Neural progenitor cell (in vitro differentiated cells): ENCODE results near the gene FSTL4.

ENCODE experiments used
- EZH2 ChIP-seq: fragments of 200-600 bp; sonication (generic); IDR thresholded peaks from 2 replicates; pipeline ENCODE4 v1.6.1; 2017; ENCODE audit warnings: antibody characterized with exemption, mild to moderate bottlenecking, moderate library complexity
- EZH2phosphoT487 ChIP-seq: fragments of 200-600 bp; sonication (generic); IDR thresholded peaks from 2 replicates; pipeline ENCODE4 v1.6.1; 2017; ENCODE audit warnings: antibody characterized with exemption
- TF ChIP-seq, protein P1 (sequence below): fragments of 200-600 bp; sonication (generic); IDR thresholded peaks from 2 replicates; pipeline ENCODE4 v1.5.1; 2017; ENCODE audit warnings: antibody characterized with exemption, mild to moderate bottlenecking

DNA sequence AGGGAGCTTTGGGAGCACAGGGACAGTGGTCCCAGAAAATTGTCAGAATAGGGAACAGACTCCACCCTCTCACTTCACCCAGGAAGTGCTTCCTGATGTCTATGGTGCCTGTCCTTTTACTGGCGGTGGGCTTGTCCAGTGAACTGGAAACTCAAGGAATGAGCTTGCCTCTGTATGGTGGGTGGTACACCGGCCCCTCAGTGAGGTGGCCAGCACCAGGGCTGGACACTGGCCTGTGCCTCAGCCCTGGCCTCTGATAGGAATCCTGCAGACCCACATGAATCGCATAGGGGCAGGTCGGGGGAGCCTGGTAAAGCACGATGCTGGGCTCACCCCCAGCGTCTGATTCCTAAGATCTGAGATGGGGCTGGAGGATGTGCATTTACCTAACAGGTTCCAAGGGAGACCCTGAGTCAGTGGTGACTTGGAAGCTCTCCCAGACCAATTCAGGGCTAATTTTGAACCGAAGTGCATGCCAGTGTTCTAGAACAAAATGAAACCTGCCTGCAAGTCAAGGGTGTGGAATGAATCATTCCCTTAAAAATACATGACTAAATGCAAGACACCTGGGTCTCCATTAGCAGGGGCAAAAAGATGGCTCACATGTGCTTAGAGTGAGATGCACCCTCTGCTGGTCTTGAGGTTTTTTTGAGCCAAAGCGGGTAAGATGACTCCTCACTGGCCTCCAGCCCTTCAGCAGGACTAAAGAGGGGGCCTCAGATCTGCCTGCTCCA, 382.2 kb downstream of the FSTL4 start:
- TF ChIP-seq, protein P1, sequence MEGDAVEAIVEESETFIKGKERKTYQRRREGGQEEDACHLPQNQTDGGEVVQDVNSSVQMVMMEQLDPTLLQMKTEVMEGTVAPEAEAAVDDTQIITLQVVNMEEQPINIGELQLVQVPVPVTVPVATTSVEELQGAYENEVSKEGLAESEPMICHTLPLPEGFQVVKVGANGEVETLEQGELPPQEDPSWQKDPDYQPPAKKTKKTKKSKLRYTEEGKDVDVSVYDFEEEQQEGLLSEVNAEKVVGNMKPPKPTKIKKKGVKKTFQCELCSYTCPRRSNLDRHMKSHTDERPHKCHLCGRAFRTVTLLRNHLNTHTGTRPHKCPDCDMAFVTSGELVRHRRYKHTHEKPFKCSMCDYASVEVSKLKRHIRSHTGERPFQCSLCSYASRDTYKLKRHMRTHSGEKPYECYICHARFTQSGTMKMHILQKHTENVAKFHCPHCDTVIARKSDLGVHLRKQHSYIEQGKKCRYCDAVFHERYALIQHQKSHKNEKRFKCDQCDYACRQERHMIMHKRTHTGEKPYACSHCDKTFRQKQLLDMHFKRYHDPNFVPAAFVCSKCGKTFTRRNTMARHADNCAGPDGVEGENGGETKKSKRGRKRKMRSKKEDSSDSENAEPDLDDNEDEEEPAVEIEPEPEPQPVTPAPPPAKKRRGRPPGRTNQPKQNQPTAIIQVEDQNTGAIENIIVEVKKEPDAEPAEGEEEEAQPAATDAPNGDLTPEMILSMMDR, result no peak
- TF ChIP-seq EZH2phosphoT487 (no peak), EZH2 (no peak)
